Activated CD8-positive, alpha-beta memory T cell treated with anti-CD3 and anti-CD28 coated beads for 36 hours (primary cell): Measurements from ENCODE around the gene TRAPPC5. TPM values are rescaled to one million over a fixed set of nuclear protein-coding genes. Genes with fewer than 3 reads are reported as not detected.

Source experiments
- CTCF ChIA-PET: fragments of 350-600 bp; sonication (Branson Sonifier 250); formaldehyde crosslinking; loops from one replicate; lab custom pipeline; 2021; ENCODE audit warnings: antibody characterized with exemption; lab: Charles Lee
- POLR2A ChIA-PET: fragments of 350-600 bp; sonication (Branson Sonifier 250); formaldehyde crosslinking; loops from one replicate; lab custom pipeline; 2021; ENCODE audit warnings: antibody characterized with exemption; lab: Charles Lee
- total RNA-seq, 2 experiments: library from RNA; stranded (reverse); gene quantifications; one replicate each; pipeline ENCODE4 v1.2.3, GENCODE V29; 2021

The TRAPPC5 gene
- total RNA-seq, 2 experiments from 2014 or later: 71.1 to 73.2 TPM

DNA sequence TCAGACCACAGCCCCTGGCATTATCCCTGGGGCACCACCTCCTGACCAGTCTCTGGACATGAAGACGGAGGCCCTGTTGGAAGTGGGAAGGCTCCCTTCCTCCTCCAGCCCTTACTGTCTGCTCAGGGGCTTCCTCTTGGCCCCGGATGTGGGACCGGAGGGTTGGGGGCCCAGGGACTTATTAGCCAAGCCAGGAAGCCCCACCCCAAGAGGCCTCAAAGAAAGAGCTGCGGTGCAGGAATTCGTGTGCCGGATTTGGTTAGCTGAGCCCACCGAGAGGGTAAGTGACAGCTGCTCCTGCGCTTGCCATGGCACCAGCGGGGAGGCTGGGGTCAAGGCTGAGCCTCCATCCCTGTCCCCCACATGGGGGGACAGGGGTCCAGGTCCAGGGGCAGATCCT lies 11.8 kb upstream of the TRAPPC5 start, which contains the start of gene RETN:
Gene RETN, plus strand, starts transcription at position 208 of the 400 bp plus-strand sequence. CDS start 278 bp downstream, outside the sequence.
- CTCF ChIA-PET: interaction anchor here (0.5 to 1.9 kb wide), 3 partner anchors 9 to 111 kb away, joined by 3 to 6 read pairs (median 5); partner anchors contain the start of gene TRAPPC5
- POLR2A ChIA-PET: no interaction called here

DNA sequence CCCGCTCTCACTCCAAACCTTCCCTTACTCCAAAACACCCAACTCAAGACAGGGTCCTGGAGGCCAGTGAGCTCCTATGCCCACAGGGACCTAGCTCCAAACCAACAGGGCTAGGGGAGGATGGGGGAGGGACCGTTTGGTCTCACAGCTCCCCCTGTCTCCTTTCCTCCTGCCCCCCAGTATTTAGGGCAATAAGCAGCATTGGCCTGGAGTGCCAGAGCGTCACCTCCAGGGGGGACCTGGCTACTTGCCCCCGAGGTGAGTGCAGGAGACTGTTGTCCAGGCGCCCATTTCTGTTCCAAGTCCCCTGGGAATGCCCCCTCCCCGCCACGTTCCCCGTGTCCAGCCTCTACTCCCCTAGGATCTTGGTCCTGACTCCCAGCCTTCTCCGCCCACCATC lies 11.0 kb upstream of the TRAPPC5 start:
- ChIA-PET POLR2A (no interaction called here), CTCF (interaction anchor here (1.0 to 1.9 kb wide), 3 partner anchors 9 to 101 kb away, joined by 3 to 6 read pairs (median 5); partner anchors contain the start of gene TRAPPC5)

GRCh38 chr19:7670150-7670783 lies 10.4 kb upstream of the TRAPPC5 start:
- CTCF ChIA-PET: interaction anchor here (0.9 to 1.9 kb wide), 4 partner anchors 8 to 102 kb away, joined by 3 to 6 read pairs (median 4); partner anchors contain the start of gene TRAPPC5
- POLR2A ChIA-PET: interaction anchor here (0.7 kb wide), 1 partner anchor 10 kb away, joined by 3 read pairs; the partner anchor contains the start of gene TRAPPC5

- CTCF ChIA-PET: interaction anchor here (0.9 kb wide), 1 partner anchor 19 kb away, joined by 3 read pairs; no protein-coding TSS in a partner anchor
- POLR2A ChIA-PET: interaction anchor here (0.7 kb wide), 1 partner anchor 10 kb away, joined by 3 read pairs; the partner anchor contains the start of gene TRAPPC5
Measured at GRCh38 chr19:7670790-7671189, 9.8 kb upstream of the TRAPPC5 start.

DNA sequence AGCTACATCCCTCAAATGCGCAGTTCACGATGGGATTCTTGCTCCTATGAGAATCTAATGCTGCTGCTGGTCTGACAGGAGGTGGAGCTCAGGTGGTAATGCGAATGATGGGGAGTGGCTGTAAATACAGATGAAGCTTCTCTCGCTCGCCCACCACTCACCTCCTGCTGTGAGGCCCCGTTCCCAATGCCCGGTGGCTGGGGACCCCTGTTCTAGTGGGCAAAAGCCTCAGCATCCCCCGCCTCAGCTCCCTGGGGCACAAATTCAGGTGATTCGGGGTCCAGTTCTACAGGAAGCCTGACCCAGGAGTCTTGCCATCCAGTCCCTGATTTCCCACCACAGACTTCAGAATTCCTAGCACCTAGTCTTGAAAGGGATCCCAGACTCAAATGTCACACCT lies 8.1 kb upstream of the TRAPPC5 start:
- POLR2A ChIA-PET: no interaction called here
- CTCF ChIA-PET: no interaction called here

- ChIA-PET CTCF (interaction anchor here (0.6 to 1.2 kb wide), 4 partner anchors 24 to 767 kb away, joined by 3 to 5 read pairs (median 3); no protein-coding TSS in a partner anchor), POLR2A (no interaction called here)
Measured at GRCh38 chr19:7674010-7675005, 6.3 kb upstream of the TRAPPC5 start.

- POLR2A ChIA-PET: no interaction called here
- CTCF ChIA-PET: no interaction called here
Measured at GRCh38 chr19:7676376-7676775, 4.3 kb upstream of the TRAPPC5 start.

GRCh38 chr19:7676854-7677253 lies 3.8 kb upstream of the TRAPPC5 start, which contains the start of gene MCEMP1:
MCEMP1 (plus strand) TSS chr19:7677090; CDS start chr19:7677121, 31 bp downstream.
- ChIA-PET CTCF (interaction anchor here (1.5 kb wide), 1 partner anchor 137 kb away, joined by 3 read pairs; no protein-coding TSS in a partner anchor), POLR2A (no interaction called here)

DNA sequence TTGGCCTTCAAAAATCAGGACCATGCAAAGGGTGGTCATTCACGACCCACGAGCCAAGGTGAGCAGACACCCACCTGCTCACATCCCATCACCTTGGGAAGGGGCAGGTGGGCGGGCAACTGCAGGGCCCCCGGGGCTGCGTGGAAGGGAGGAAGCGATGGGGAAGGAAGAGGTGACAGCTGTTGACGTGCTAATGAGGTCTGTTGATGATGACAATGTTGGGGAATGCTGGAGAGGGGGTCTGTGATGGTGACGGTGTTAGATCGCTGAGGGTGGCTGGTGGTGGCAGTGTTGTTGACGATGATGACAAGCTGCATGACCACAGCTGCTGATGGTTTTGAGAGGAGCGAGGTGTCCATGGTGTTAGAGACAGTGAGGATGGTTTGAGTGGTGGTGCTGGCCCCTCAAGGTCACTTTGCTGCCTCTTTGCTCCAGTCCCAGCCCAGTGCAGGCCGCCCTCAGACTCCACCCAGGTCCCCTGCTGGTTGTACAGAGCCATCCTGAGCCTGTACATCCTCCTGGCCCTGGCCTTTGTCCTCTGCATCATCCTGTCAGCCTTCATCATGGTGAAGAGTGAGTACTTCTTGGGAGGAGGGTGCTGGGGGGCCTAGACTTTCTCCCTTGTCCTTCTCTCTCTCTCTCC lies 2.8 kb upstream of the TRAPPC5 start:
- ChIA-PET CTCF (interaction anchor here (0.6 to 1.5 kb wide), 4 partner anchors 9 to 136 kb away, joined by 3 to 6 read pairs (median 3); partner anchors contain the start of gene RETN), POLR2A (no interaction called here)

GRCh38 chr19:7678971-7679751 lies 1.5 kb upstream of the TRAPPC5 start:
- POLR2A ChIA-PET: no interaction called here
- CTCF ChIA-PET: interaction anchor here (0.9 to 1.2 kb wide), 2 partner anchors 10 to 111 kb away, joined by 3 to 6 read pairs; partner anchors contain the start of gene RETN

- ChIA-PET POLR2A (interaction anchor here (1.0 kb wide), 1 partner anchor 10 kb away, joined by 3 read pairs; no protein-coding TSS in a partner anchor), CTCF (interaction anchor here (0.6 to 2.5 kb wide), 17 partner anchors 11 to 242 kb away, joined by 3 to 20 read pairs (median 5); partner anchors contain the start of genes MAP2K7, PET100, RETN and STXBP2)
Measured at GRCh38 chr19:7679771-7680605, 645 bp upstream of the TRAPPC5 start.

- ChIA-PET CTCF (interaction anchor here (0.6 to 2.5 kb wide), 35 partner anchors 10 to 262 kb away, joined by 3 to 20 read pairs (median 4); partner anchors contain the start of genes CD209, FCER2, MAP2K7 and PET100), POLR2A (interaction anchor here (0.5 to 1.1 kb wide), 5 partner anchors 11 to 120 kb away, joined by 3 to 5 read pairs (median 4); no protein-coding TSS in a partner anchor)
Measured at GRCh38 chr19:7681340-7682174, 924 bp downstream of the TRAPPC5 start.

DNA sequence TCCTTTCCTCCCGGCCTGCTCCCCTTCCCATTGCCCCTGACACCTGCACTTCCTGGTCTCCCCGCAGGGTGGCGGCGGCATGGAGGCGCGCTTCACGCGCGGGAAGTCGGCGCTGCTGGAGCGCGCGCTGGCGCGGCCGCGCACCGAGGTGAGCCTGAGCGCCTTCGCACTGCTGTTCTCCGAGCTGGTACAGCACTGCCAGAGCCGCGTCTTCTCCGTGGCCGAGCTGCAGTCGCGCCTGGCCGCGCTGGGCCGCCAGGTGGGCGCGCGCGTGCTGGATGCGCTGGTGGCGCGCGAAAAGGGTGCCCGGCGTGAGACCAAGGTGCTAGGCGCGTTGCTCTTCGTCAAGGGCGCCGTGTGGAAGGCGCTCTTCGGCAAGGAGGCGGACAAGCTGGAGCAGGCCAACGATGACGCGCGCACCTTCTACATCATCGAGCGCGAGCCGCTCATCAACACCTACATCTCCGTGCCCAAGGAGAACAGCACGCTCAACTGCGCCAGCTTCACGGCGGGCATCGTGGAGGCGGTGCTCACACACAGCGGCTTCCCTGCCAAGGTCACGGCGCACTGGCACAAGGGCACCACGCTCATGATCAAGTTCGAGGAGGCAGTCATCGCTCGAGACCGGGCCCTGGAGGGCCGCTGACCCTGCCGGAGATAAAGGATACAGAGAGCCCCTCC lies 1.7 kb downstream of the TRAPPC5 start:
- ChIA-PET POLR2A (no interaction called here), CTCF (interaction anchor here (1.3 to 2.5 kb wide), 3 partner anchors 17 to 114 kb away, joined by 3 to 20 read pairs (median 11); no protein-coding TSS in a partner anchor)

DNA sequence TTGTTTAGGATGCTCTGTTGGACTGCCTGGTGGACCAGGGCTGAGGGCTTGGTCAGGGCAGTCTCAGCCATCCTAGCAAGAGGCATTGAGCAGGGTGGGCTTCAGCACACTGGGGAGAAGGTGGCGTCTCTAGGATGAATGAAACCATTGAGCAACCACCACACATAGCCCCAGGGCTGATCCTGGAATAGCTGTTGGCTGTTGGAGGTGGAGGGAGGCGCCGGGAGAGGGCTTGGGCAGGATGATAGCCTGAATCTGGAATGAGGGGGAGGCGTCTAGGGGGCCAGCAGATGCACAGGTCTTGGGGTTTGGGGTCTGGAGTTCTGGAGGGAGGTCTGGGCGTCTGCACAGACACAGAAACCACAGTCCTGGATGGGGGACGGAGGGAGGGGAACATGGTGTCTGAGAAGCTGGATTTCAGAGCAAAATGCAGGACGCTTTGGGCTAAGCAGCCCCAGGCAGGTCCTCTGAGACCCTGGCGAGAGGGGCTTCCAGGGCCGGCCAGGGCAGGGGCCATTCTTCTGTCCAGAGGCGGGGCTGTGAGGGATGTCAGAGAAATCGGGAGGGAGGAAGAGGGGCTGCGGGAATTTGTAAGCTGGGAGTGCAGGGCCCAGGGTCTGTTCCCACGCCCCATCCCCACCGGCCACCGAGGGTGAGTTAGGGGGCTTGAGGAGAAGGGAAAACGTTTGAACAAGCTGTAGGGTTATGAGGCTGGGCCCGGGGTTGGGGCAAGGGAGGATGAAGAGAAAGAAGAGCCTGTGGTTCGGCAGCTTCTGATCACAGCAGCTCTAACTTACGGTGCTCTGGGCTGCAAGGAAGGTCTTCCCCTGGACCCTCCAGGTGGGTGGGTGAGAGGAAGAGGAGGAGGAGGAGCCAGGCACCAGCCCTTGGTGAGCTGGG lies 5.2 kb downstream of the TRAPPC5 start:
- POLR2A ChIA-PET: interaction anchor here (0.5 kb wide), 1 partner anchor 56 kb away, joined by 6 read pairs; the partner anchor contains the start of genes PET100 and XAB2
- CTCF ChIA-PET: interaction anchor here (1.2 to 1.3 kb wide), 2 partner anchors 33 to 106 kb away, joined by 3 read pairs; no protein-coding TSS in a partner anchor
